Measurements from ENCODE around the gene HPCAL1.

The HPCAL1 gene

DNA sequence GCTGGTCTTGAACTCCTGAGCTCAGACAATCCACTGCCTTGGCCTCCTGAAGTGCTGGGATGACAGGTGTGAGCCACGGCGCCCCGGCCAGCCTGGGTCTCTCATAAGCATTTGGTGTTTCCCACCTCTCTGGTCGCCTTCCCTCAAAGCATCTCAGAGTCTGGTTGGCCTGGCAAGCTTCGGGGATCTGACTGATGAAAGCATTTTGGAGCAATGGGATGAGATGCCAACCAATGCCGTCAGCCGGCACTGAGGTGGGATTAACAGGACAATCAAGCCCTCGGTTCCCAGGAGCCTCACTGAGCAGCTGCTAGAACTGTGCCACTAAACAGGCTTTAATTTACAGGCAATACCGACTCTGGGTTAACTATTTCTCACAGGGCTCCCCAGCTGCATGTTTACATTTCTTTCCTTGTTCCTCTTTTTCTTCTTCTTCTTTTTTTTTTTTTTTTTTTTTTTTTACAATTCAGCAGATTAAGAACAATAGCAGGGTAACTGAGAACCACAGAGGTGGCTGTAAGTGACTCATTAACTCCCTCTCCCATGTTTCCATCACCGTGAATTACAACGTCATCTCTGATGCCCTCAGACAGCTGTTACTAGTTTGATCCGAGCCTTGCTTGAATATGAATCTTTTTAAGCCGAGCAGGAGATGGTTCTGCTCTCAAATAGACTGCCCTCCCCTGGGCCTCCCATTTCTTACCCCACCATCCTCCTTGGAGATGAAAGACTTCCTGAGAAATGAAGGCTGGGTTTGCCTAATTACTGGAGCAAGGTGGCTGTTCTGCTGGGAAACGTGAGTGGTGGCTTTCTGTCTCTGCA is 107.5 kb downstream of the HPCAL1 start:
- DNase-seq, result no peak

GRCh38 chr2:10410823-10411437 is 108.2 kb downstream of the HPCAL1 start:
- DNase-seq, result peak in 1 of 2 experiments; percentile 49

DNA sequence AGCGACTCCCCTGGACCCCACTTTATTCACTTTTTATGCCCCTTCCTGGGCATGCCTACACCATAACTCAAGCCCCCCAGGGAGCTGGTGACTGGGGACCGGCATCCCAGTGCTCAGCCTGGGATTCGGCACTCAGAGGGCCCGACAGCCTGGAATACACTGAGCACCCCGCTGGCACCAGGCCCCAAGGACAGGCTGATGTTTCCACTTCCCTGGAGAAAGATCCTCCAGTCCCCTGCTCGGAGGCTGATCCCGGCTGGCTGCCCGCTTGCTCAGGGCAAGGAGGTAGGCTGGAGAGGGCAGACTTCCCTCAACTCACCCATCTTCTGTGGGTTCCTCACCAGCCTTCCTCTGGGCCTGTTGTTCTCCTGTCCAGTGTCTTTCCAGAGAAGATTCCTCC is 108.9 kb downstream of the HPCAL1 start:
- no peak for DNase-seq

- DNase-seq, result peak in 1 of 2 experiments; percentile 46
Observed at GRCh38 chr2:10412380-10412779, 109.7 kb downstream of the HPCAL1 start.

GRCh38 chr2:10413503-10413902 is 110.8 kb downstream of the HPCAL1 start:
- no peak for DNase-seq

GRCh38 chr2:10413991-10414451 is 111.3 kb downstream of the HPCAL1 start:
- peak in 1 of 2 experiments; percentile 47 for DNase-seq

GRCh38 chr2:10414591-10414990 is 111.9 kb downstream of the HPCAL1 start:
- DNase-seq, result peak in 1 of 2 experiments; percentile 51

DNA sequence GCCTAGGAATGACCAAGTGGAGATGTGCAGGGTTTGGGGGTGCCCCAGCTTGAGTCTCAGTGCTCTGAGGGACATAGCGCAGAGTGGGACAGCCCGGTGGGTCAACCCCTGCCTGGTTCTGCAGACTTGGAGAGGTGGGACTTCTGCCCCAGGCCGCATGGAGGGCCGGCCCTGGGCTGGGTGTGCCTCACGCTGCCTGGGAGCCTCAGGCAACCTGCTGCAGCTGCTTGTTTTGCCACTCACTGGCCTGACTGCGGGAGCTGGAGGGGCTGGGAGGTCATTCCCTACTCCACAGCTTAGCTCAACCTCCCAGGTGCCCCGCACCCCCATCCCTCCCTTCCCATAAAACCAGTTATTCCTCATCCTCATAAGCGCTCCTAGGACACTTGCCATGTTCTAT is 112.3 kb downstream of the HPCAL1 start:
- DNase-seq, result no peak

DNA sequence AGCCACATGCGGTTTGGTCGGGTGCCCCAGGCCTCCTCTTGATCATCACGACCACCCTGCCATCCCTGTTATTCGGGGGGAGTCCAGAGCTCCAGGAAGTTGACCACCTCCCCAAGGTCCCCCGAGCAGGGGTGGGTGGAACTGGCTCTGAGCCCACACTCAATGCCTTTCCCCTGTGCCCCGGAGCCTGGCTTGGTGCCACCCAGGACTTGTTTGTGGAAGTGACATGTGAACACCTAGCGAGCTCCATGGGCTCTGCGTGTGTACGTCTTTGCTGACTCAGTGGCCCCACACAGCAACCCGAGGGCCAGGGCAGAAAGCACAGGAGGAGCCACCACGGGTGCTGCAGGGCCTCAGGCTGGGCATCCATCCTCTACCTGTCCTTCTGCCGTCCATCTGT is 112.9 kb downstream of the HPCAL1 start:
- DNase-seq, result no peak

DNA sequence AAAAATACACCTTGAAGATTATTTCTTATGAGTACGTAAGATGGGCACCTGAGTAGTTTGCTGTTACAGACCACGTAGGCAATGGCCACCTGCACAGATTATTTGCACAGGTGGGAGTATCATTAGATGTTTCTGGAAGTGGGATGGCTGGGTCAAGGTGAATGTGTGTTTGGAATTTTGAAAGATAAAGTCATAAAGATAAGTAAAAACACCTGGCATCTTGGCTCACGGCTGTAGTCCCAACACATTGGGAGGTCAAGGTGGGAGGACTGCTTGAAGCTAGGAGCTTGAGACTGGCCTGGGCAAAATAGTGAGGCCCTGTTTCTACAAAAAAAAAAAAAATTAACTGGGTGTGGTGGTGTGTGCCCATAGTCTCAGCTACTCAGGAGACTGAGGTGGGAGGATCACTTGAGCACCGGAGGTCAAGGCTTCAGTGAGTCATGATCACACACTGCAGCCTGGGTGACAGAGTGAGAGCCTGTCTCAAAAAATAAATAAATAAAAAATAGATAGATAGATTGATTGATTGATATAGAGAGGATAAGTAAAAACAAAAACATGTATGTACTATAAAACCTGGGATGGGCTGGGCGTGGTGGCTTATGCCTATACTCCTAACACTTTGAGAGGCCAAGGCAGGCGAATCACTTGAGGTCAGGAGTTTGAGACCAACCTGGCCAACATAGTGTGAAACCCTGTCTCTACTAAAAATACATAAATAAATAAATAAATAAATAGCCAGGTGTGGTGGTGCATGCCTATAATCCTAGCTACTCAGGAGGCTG is 115.0 kb downstream of the HPCAL1 start:
- DNase-seq, result no peak

DNA sequence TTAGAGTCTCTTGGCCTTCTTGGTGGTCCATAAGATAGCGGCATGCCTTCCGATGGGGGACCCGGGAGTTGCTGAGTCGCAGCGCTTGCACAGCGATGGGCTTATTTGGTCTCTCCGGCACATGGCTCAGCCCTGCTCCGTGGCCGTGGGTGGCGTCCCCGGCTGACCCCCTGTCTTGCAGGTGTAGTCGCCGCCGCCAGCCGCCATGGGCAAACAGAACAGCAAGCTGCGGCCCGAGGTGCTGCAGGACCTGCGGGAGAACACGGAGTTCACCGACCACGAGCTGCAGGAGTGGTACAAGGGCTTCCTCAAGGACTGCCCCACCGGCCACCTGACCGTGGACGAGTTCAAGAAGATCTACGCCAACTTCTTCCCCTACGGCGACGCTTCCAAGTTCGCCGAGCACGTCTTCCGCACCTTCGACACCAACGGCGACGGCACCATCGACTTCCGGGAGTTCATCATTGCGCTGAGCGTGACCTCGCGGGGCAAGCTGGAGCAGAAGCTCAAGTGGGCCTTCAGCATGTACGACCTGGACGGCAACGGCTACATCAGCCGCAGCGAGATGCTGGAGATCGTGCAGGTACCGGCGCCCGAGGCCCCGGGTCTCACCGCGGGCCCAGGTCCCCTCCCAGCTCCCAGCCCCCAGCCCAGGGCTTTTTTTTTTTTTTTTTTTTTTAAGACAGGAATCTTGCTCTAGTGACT is 117.0 kb downstream of the HPCAL1 start:
- DNase-seq, result no peak

DNA sequence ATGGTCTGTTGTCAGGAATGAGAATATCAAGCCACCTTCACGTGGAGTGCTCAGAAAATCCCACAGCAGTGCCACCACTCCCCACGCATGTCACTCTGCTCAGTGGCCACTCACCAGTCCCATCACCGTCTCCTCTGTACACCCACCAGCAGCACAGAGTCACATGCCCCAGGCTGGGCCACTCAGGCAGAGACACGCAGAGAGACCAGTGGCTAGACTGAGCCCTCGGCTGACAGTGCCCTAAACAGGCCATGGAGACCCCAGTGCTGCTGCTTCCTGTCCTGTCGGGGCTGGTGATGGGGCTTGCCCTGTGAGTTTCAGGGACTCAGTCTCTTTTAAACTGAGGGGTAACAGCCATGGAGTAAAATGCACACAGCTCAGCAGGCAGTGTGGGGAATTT is 119.5 kb downstream of the HPCAL1 start:
- DNase-seq, result no peak

DNA sequence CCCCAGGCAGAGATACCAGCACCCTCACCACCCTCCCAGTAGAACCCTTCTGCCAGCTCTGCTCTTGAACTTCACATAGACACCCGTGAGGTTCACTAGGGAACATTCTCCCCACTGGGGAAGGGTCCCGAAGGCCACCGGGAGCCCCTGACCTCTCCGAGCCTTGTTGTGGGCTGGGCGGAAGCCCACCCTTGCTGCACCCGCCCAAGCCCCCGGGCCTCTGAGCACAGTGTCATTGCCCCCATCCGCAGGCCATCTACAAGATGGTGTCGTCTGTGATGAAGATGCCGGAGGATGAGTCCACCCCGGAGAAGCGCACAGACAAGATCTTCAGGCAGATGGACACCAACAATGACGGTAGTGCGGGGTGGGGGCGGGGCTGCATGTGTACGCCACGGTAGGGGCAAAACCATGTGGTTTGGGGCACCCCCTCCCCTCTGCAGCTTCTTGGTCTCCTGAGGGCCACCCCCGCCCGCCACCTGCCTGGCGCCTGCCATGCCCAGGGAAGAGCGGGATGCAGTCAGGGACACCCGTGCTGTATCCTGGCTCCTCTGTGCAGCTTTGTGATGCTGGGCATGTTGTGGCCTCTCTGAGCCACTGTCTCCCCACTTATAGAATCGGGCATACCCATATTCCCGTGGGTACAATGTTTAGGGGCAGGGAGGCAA is 120.2 kb downstream of the HPCAL1 start:
- DNase-seq, result no peak

DNA sequence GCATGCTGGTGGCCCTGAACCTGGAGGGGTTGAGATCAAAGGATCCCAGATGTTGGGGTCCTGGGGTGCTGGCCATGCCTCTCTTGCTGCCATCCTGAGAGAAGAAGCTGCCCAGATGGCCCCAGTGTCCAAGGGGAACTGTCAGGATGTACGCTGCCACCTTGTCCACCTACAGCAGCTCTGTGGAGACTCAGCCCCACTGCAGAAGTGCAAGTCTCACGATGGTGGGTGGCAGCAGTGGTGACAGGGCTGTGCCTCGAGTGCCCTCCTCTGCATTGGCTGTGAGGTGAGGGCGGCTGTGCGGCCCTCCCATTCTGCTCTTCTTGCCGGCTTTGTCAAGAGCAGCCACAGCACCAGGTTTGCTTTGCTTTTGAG is 120.7 kb downstream of the HPCAL1 start:
- DNase-seq, result no peak

GRCh38 chr2:10424051-10424450 is 121.3 kb downstream of the HPCAL1 start:
- no peak for DNase-seq

DNA sequence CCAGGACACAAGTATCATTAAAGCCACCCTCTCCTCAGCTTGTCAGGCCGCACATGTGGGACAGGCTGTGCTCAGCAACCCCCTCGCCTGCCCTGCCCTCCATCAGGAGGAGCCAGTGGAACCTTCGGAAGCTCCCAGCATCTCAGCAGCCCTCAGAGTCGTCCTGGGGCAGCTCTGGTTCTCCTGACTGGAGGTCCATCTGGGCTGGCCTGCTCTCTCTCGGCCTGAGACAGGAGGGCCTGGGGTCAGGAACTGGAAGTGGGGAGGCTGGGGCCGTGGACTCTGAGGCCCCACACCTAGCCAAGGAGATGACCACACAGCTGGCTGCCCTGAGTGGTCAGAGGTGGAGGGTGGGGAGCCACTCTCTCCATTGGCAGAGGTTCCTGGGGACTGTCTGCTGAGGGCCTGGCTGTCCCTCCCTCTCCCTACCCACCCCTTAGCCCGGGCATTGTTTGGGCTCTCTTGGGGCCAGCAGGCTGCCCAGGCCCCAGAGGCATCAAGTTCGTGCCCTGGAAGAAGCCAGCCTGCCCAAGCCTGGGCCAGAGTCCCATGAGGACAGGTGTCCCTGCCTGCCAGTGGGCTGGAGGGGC is 122.3 kb downstream of the HPCAL1 start:
- no peak for DNase-seq

- no peak for DNase-seq
Observed at GRCh38 chr2:10425699-10426098, 123.0 kb downstream of the HPCAL1 start.

DNA sequence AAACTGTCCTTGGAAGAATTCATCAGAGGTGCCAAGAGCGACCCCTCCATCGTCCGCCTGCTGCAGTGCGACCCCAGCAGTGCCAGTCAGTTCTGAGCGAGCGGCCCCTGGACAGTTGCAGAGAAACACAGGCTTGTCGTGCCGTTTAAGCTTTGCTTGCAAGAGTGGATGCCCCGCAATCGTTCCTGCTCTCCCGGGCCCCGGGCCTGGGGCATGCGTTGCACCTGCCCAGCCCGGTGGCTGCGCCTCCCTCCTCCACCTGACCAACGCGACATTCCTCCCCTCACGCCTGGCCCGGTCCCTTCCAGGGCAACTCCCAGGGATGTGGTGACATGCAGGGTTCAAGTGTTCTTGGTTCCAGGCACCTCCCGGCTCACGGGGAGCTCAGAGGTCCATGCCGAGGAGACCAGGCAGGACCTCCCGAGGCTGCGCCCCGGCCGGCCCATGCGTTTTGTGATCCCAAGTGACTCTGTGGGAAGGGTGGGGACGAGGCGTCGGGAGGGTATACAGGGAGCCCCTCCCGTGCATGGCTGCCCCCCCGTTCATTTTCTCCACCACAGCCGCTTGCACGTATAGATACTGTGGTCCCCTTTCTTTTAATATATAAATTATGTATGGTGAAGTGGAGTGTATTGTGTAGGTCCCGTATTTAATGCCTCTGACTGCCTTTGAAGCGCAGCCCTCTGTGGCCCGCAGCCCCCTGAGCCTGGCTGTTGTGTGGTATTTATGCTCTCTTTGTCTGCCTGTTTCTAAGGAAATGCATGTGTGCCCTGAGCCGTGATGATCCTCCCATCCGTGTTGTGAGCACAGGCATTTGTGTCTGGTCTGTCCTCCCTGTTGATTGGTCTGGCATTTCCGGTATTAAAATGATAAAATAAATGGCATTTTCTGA is 124.3 kb downstream of the HPCAL1 start:
- no peak for DNase-seq

DNA sequence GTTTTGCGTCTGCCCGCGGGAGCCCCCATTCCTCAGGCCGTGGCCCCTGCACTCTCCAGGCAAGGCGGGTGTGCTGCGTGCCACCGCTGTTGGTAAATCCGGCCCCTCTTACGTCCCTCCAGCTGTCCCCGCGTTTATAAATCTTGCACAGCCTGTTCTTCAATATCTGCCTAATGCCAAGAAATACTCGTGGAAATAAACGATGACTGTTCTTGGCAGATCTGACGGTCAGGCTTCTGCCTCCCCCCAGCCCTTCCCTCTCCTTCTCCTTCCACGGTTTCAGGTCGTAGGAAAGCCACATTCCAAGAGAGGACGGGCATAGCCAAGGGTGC is 124.9 kb downstream of the HPCAL1 start:
- DNase-seq, result peak in 1 of 2 experiments; percentile 25

DNA sequence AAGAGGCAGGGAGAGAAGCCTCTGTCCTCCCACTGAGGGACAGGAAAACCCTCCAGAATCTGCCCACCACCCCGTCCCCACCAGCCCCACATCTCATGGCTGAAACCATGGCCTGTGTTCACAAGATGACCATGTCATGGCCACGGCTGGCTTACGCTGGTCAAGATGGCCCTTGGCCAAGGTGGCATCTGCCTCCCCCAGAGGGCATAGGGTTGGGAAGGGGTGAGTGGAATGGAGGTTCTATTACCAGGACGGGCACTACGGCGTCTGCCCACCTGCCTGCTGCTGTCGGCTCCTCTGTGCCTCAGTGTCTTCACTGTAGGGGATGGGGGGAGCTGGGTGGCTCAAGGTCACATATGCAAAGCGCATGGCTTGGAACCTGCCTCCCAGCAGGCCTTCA is 125.7 kb downstream of the HPCAL1 start:
- DNase-seq, result no peak

GRCh38 chr2:10428924-10429323 is 126.2 kb downstream of the HPCAL1 start:
- DNase-seq, result no peak

Measured in NCI-H446 (cell line).